ENCODE results near the gene ZNF280B. TPM values are rescaled to one million over a fixed set of nuclear protein-coding genes. Genes with fewer than 3 reads are reported as not detected.
"Not testable (repeated sequence)": the region's sequence is repeated elsewhere in the genome, so short reads cannot be mapped to it uniquely, and the experiment has no call there.

Gene ZNF280B
- total and polyA plus RNA-seq, 3 experiments from 2014 or later = 2.9 to 3.2 (median 3.0) TPM

- POLR2A ChIA-PET = interaction anchor here (0.6 kb wide), 1 partner anchor 24 kb away, joined by 4 read pairs; no protein-coding TSS in a partner anchor
- no peak overlapping the region for H3K27ac ChIP-seq (ENCODE audit: low read depth, low read length)
- CTCF ChIA-PET = interaction anchor here (0.7 to 2.5 kb wide), 2 partner anchors 11 to 93 kb away, joined by 3 to 12 read pairs; no protein-coding TSS in a partner anchor
- H3K4me1 ChIP-seq (ENCODE audit: insufficient read depth, low read length) = no peaks in the 10 kb centered on the region
- H3K27me3 ChIP-seq (ENCODE audit: insufficient read depth, low read length, poor library complexity, severe bottlenecking) = no peaks in the 10 kb centered on the region
- Mint-ChIP-seq H3K4me3 (no peak overlapping the region), H3K4me1 (no peaks in the 10 kb centered on the region), H3K9me3 (peaks cover 3 to 9% (median 3%) of the 10 kb centered on the region in 5 donors), H3K36me3 (peaks cover 0 to 3% (median 0%) of the 10 kb centered on the region in 3 donors), H3K27ac (no peak overlapping the region), H3K27me3 (peaks cover 3 to 17% of the 10 kb centered on the region in 2 donors)
- no peak for DNase-seq
- no peaks in the 10 kb centered on the region for H3K9me3 ChIP-seq (ENCODE audit: low read length)
- no peaks in the 10 kb centered on the region for H3K36me3 ChIP-seq (ENCODE audit: insufficient read depth, low read length)
- H3K4me3 ChIP-seq (ENCODE audit: low read length) = no peak overlapping the region
Measured at GRCh38 chr22:22474733-22475132, 33.8 kb downstream of the ZNF280B start.

GRCh38 chr22:22471104-22471503 is 37.4 kb downstream of the ZNF280B start:
- H3K36me3 Mint-ChIP-seq = not testable (repeated sequence)

GRCh38 chr22:22469527-22469926 is 39.0 kb downstream of the ZNF280B start:
- H3K27me3 Mint-ChIP-seq = peaks cover 13 to 32% of the 10 kb centered on the region in 2 donors
- DNase-seq = no peak
- CTCF ChIA-PET = no interaction called here
- peaks cover 3% of the 10 kb centered on the region for H3K27me3 ChIP-seq (ENCODE audit: insufficient read depth, low read length, poor library complexity, severe bottlenecking)
- H3K4me1 Mint-ChIP-seq = no peaks in the 10 kb centered on the region
- H3K9me3 Mint-ChIP-seq = peaks cover 11 to 41% (median 26%) of the 10 kb centered on the region in 5 donors
- H3K27ac Mint-ChIP-seq = no peak overlapping the region
- no peak overlapping the region for H3K4me3 Mint-ChIP-seq
- no peak overlapping the region for H3K27ac ChIP-seq (ENCODE audit: low read depth, low read length)
- no peaks in the 10 kb centered on the region for H3K9me3 ChIP-seq (ENCODE audit: low read length)
- no peaks in the 10 kb centered on the region for H3K4me1 ChIP-seq (ENCODE audit: insufficient read depth, low read length)
- peaks cover 0 to 6% (median 0%) of the 10 kb centered on the region in 3 donors for H3K36me3 Mint-ChIP-seq
- no peaks in the 10 kb centered on the region for H3K36me3 ChIP-seq (ENCODE audit: insufficient read depth, low read length)
- POLR2A ChIA-PET = no interaction called here
- H3K4me3 ChIP-seq (ENCODE audit: low read length) = no peak overlapping the region

More at GRCh38 chr22:22471104-22471503, 37.4 kb downstream of the ZNF280B start:
- peaks cover 11 to 41% (median 26%) of the 10 kb centered on the region in 5 donors for H3K9me3 Mint-ChIP-seq
- POLR2A ChIA-PET; H3K27me3 ChIP-seq (ENCODE audit: insufficient read depth, low read length, poor library complexity, severe bottlenecking); H3K27ac Mint-ChIP-seq; H3K4me1 Mint-ChIP-seq; H3K4me3 ChIP-seq (ENCODE audit: low read length); DNase-seq; H3K36me3 ChIP-seq (ENCODE audit: insufficient read depth, low read length); H3K9me3 ChIP-seq (ENCODE audit: low read length); H3K4me1 ChIP-seq (ENCODE audit: insufficient read depth, low read length); H3K27ac ChIP-seq (ENCODE audit: low read depth, low read length); H3K4me3 Mint-ChIP-seq; CTCF ChIA-PET: not testable (repeated sequence)
- H3K27me3 Mint-ChIP-seq = peaks cover 4 to 26% of the 10 kb centered on the region in 2 donors

- H3K9me3 ChIP-seq (ENCODE audit: low read length); H3K4me3 ChIP-seq (ENCODE audit: low read length); H3K4me1 ChIP-seq (ENCODE audit: insufficient read depth, low read length); H3K4me3 Mint-ChIP-seq; DNase-seq; CTCF ChIA-PET; H3K27ac Mint-ChIP-seq; H3K4me1 Mint-ChIP-seq; H3K27ac ChIP-seq (ENCODE audit: low read depth, low read length); H3K27me3 ChIP-seq (ENCODE audit: insufficient read depth, low read length, poor library complexity, severe bottlenecking); H3K36me3 Mint-ChIP-seq; H3K36me3 ChIP-seq (ENCODE audit: insufficient read depth, low read length); POLR2A ChIA-PET: not testable (repeated sequence)
- H3K9me3 Mint-ChIP-seq = peaks cover 11 to 41% (median 27%) of the 10 kb centered on the region in 5 donors
- H3K27me3 Mint-ChIP-seq = peaks cover 17 to 37% of the 10 kb centered on the region in 2 donors
Measured at GRCh38 chr22:22468794-22469469, 39.6 kb downstream of the ZNF280B start.

- ChIA-PET CTCF (no interaction called here), POLR2A (no interaction called here)
- Mint-ChIP-seq H3K27me3 (peaks cover 28 to 53% of the 10 kb centered on the region in 2 donors), H3K9me3 (peaks cover 11 to 38% (median 27%) of the 10 kb centered on the region in 5 donors), H3K36me3 (peaks cover 0 to 6% (median 0%) of the 10 kb centered on the region in 3 donors), H3K27ac (no peak overlapping the region), H3K4me1 (no peaks in the 10 kb centered on the region), H3K4me3 (no peak overlapping the region)
- no peak for DNase-seq
- Histone ChIP-seq H3K36me3 (ENCODE audit: insufficient read depth, low read length) (no peaks in the 10 kb centered on the region), H3K4me1 (ENCODE audit: insufficient read depth, low read length) (no peaks in the 10 kb centered on the region), H3K4me3 (ENCODE audit: low read length) (no peak overlapping the region), H3K9me3 (ENCODE audit: low read length) (no peaks in the 10 kb centered on the region), H3K27ac (ENCODE audit: low read depth, low read length) (no peak overlapping the region), H3K27me3 (ENCODE audit: insufficient read depth, low read length, poor library complexity, severe bottlenecking) (peaks cover 7% of the 10 kb centered on the region)
Measured at GRCh38 chr22:22467112-22467511, 41.4 kb downstream of the ZNF280B start.

GRCh38 chr22:22465782-22466181 is 42.8 kb downstream of the ZNF280B start:
- Mint-ChIP-seq H3K4me1 (no peaks in the 10 kb centered on the region), H3K27me3 (peaks cover 31 to 55% of the 10 kb centered on the region in 2 donors), H3K36me3 (peaks cover 0 to 6% (median 0%) of the 10 kb centered on the region in 3 donors), H3K27ac (no peak overlapping the region), H3K9me3 (peaks cover 11 to 36% (median 27%) of the 10 kb centered on the region in 5 donors), H3K4me3 (no peak overlapping the region)
- Histone ChIP-seq H3K27me3 (ENCODE audit: insufficient read depth, low read length, poor library complexity, severe bottlenecking) (peaks cover 7% of the 10 kb centered on the region), H3K27ac (ENCODE audit: low read depth, low read length) (no peak overlapping the region), H3K4me1 (ENCODE audit: insufficient read depth, low read length) (no peaks in the 10 kb centered on the region), H3K4me3 (ENCODE audit: low read length) (no peak overlapping the region), H3K36me3 (ENCODE audit: insufficient read depth, low read length) (no peaks in the 10 kb centered on the region), H3K9me3 (ENCODE audit: low read length) (no peaks in the 10 kb centered on the region)
- DNase-seq = no peak
- CTCF ChIA-PET = no interaction called here
- POLR2A ChIA-PET = no interaction called here

GRCh38 chr22:22465094-22465602 is 43.4 kb downstream of the ZNF280B start:
- Histone ChIP-seq H3K4me3 (ENCODE audit: low read length) (no peak overlapping the region), H3K27ac (ENCODE audit: low read depth, low read length) (no peak overlapping the region), H3K4me1 (ENCODE audit: insufficient read depth, low read length) (no peaks in the 10 kb centered on the region), H3K36me3 (ENCODE audit: insufficient read depth, low read length) (no peaks in the 10 kb centered on the region), H3K27me3 (ENCODE audit: insufficient read depth, low read length, poor library complexity, severe bottlenecking) (peaks cover 7% of the 10 kb centered on the region), H3K9me3 (ENCODE audit: low read length) (no peaks in the 10 kb centered on the region)
- H3K27me3 Mint-ChIP-seq = peaks cover 31 to 59% of the 10 kb centered on the region in 2 donors
- no peak overlapping the region for H3K4me3 Mint-ChIP-seq
- H3K36me3 Mint-ChIP-seq = peaks cover 0 to 9% (median 0%) of the 10 kb centered on the region in 3 donors
- H3K27ac Mint-ChIP-seq = no peak overlapping the region
- ChIA-PET CTCF (interaction anchor here (1.1 to 1.5 kb wide), 2 partner anchors 122 to 124 kb away, joined by 3 to 7 read pairs; no protein-coding TSS in a partner anchor), POLR2A (no interaction called here)
- H3K9me3 Mint-ChIP-seq = peaks cover 11 to 41% (median 30%) of the 10 kb centered on the region in 5 donors
- no peaks in the 10 kb centered on the region for H3K4me1 Mint-ChIP-seq
- DNase-seq = no peak

GRCh38 chr22:22464541-22465054 is 43.9 kb downstream of the ZNF280B start:
- Mint-ChIP-seq H3K4me1 (no peaks in the 10 kb centered on the region), H3K36me3 (peaks cover 0 to 5% (median 0%) of the 10 kb centered on the region in 3 donors), H3K27me3 (peaks cover 31 to 55% of the 10 kb centered on the region in 2 donors), H3K27ac (no peak overlapping the region), H3K4me3 (no peak overlapping the region), H3K9me3 (peaks cover 9 to 42% (median 30%) of the 10 kb centered on the region in 5 donors)
- Histone ChIP-seq H3K27me3 (ENCODE audit: insufficient read depth, low read length, poor library complexity, severe bottlenecking) (peaks cover 7% of the 10 kb centered on the region), H3K4me1 (ENCODE audit: insufficient read depth, low read length) (no peaks in the 10 kb centered on the region), H3K9me3 (ENCODE audit: low read length) (peaks cover 5% of the 10 kb centered on the region), H3K27ac (ENCODE audit: low read depth, low read length) (no peak overlapping the region), H3K4me3 (ENCODE audit: low read length) (no peak overlapping the region), H3K36me3 (ENCODE audit: insufficient read depth, low read length) (no peaks in the 10 kb centered on the region)
- CTCF ChIA-PET = interaction anchor here (1.0 to 2.4 kb wide), 4 partner anchors 11 to 190 kb away, joined by 3 to 12 read pairs (median 5); no protein-coding TSS in a partner anchor
- POLR2A ChIA-PET = no interaction called here
- DNase-seq = no peak

Data from CD8-positive, alpha-beta memory T cell (primary cell).